HepG2 (cell line): ENCODE results near the gene ARHGAP26. TPM values are rescaled to one million over a fixed set of nuclear protein-coding genes. Genes with fewer than 3 reads are reported as not detected.

Experiments used
- AGO1 ChIP-seq: fragments of 200-400 bp; formaldehyde crosslinking; IDR thresholded peaks from 2 replicates; pipeline ENCODE4 v1.6.1; 2017; ENCODE audit warnings: mild to moderate bottlenecking, low read depth, low read length, moderate library complexity; ENCODE audit not compliant: poor library complexity, severe bottlenecking
- CCAR2 ChIP-seq: fragments of 200-400 bp; formaldehyde crosslinking; optimal IDR thresholded peaks from 2 replicates; pipeline ENCODE3; 2018; ENCODE audit warnings: low read depth, mild to moderate bottlenecking, low read length, moderate library complexity
- CREBL2 ChIP-seq: sonication (generic); formaldehyde crosslinking; IDR thresholded peaks from 2 replicates; pipeline ENCODE4 v1.8.1; 2023; ENCODE audit warnings: missing genetic modification reagents, mild to moderate bottlenecking, borderline replicate concordance
- GATA4 ChIP-seq: sonication (generic); IDR thresholded peaks from 2 replicates; pipeline ENCODE4 v1.6.1; 2016; ENCODE audit warnings: antibody characterized with exemption, low read depth, borderline replicate concordance
- GFI1 ChIP-seq: sonication (generic); formaldehyde crosslinking; IDR thresholded peaks from 2 replicates; pipeline ENCODE4 v1.5.0; 2020; ENCODE audit warnings: missing genetic modification reagents, mild to moderate bottlenecking, borderline replicate concordance
- GRHL1 ChIP-seq: sonication (generic); formaldehyde crosslinking; conservative IDR thresholded peaks from 2 replicates; pipeline ENCODE4 v1.8.0; 2022; ENCODE audit warnings: missing genetic modification reagents
- JARID2 ChIP-seq: sonication (generic); formaldehyde crosslinking; IDR thresholded peaks from 2 replicates; pipeline ENCODE4 v1.8.1; 2023; ENCODE audit warnings: missing genetic modification reagents, inconsistent platforms; ENCODE audit not compliant: insufficient replicate concordance
- KLF12 ChIP-seq: sonication (generic); formaldehyde crosslinking; IDR thresholded peaks from 2 replicates; pipeline ENCODE4 v1.4.0; 2020; ENCODE audit warnings: missing genetic modification reagents, borderline replicate concordance
- MEIS2 ChIP-seq: sonication (generic); formaldehyde crosslinking; IDR thresholded peaks from 2 replicates; pipeline ENCODE4 v1.9.0; 2021; ENCODE audit warnings: mild to moderate bottlenecking, missing genetic modification reagents
- MIER2 ChIP-seq: IDR thresholded peaks from 2 replicates; pipeline ENCODE4 v1.6.1; 2016; ENCODE audit warnings: missing biosample characterization, missing genetic modification reagents
- MIER3 ChIP-seq: IDR thresholded peaks from 2 replicates; pipeline ENCODE4 v1.6.1; 2016; ENCODE audit warnings: missing compliant biosample characterization, borderline replicate concordance
- PPARG ChIP-seq: conservative IDR thresholded peaks from 2 replicates; pipeline ENCODE4 v1.6.1; 2016; ENCODE audit warnings: missing biosample characterization, missing genetic modification reagents
- PRDM10 ChIP-seq: sonication (generic); formaldehyde crosslinking; IDR thresholded peaks from 2 replicates; pipeline ENCODE4 v1.4.0; 2020; ENCODE audit warnings: low read depth, missing genetic modification reagents
- PRPF4 ChIP-seq: fragments of 200-400 bp; formaldehyde crosslinking; IDR thresholded peaks from 2 replicates; pipeline ENCODE4 v1.6.1; 2016; ENCODE audit warnings: low read length, low read depth; ENCODE audit not compliant: poor library complexity, severe bottlenecking
- PTBP1 ChIP-seq: fragments of 200-400 bp; formaldehyde crosslinking; IDR thresholded peaks from 2 replicates; pipeline ENCODE4 v1.6.1; 2018; ENCODE audit warnings: low read length, low read depth; ENCODE audit not compliant: poor library complexity, severe bottlenecking
- REXO4 ChIP-seq: sonication (generic); formaldehyde crosslinking; IDR thresholded peaks from 2 replicates; pipeline ENCODE4 v1.8.0; 2022; ENCODE audit warnings: missing genetic modification reagents, mild to moderate bottlenecking, borderline replicate concordance
- TGIF2 ChIP-seq: IDR thresholded peaks from 2 replicates; pipeline ENCODE4 v1.6.1; 2016; ENCODE audit warnings: control low read depth, missing compliant biosample characterization
- USF2 ChIP-seq, 2 experiments: sonication (generic) in 1 of 2; formaldehyde crosslinking in 1 of 2; IDR thresholded peaks; 2 replicates each; pipeline versions ENCODE4 v1.5.1 to v1.6.1; 2011 to 2020; ENCODE audit warnings: borderline replicate concordance in 1 of 2, low read depth in 1 of 2, low read length in 1 of 2, mild to moderate bottlenecking in 1 of 2, missing genetic modification reagents in 1 of 2, moderate library complexity in 1 of 2
- ZNF615 ChIP-seq: sonication (generic); formaldehyde crosslinking; IDR thresholded peaks from 2 replicates; pipeline ENCODE4 v1.5.0; 2020; ENCODE audit warnings: mild to moderate bottlenecking, missing genetic modification reagents, borderline replicate concordance
- ZNF75D ChIP-seq: sonication (generic); formaldehyde crosslinking; IDR thresholded peaks from 2 replicates; pipeline ENCODE4 v1.8.1; 2023; ENCODE audit warnings: missing genetic modification reagents, mild to moderate bottlenecking, borderline replicate concordance
- ZNF772 ChIP-seq: sonication (generic); formaldehyde crosslinking; IDR thresholded peaks from 2 replicates; pipeline ENCODE4 v1.5.0; 2020; ENCODE audit warnings: mild to moderate bottlenecking, missing genetic modification reagents
- polyA plus RNA-seq, 8 experiments: library from polyadenylated mRNA; depleted of rRNA in 3 of 8; stranded (reverse) in 7 of 8; unstranded in 1 of 8; fragments of >200 nt; fragmentation: Illumina TruSeq in 4 of 8; extraction: Trizol in 4 of 8; gene quantifications; 2 replicates each; pipeline versions ENCODE4 v1.2.1 to v1.2.3, GENCODE V29; 2011 to 2016; ENCODE audit warnings: low read depth in 4 of 8, missing spikeins in 1 of 8, mixed read lengths in 1 of 8; ENCODE audit not compliant: insufficient read depth in 1 of 8
- total RNA-seq, 5 experiments: library from RNA; depleted of rRNA; stranded (reverse); fragments of >200 nt; fragmentation: Illumina TruSeq; extraction: Trizol; gene quantifications; 2 replicates each; pipeline ENCODE4 v1.2.3, GENCODE V29; 2016; ENCODE audit warnings: low read depth in 1 of 5

Gene ARHGAP26
- total and polyA plus RNA-seq, 2 of the 13 experiments (the other 11 are each of a cell fraction or from before 2014, with no cell fraction given): 9.6 to 18.2 TPM

GRCh38 chr5:142821733-142822487 is 51.7 kb downstream of the ARHGAP26 start (continued):
- TF ChIP-seq USF2 (IDR thresholded peaks at IDR 0.05; ENCODE audit: low read depth, low read length): no peak
- TF ChIP-seq USF2 (CRISPR knock-in tag; IDR thresholded peaks at IDR 0.05; ENCODE audit: borderline replicate concordance): no peak
- TF ChIP-seq MIER3 (CRISPR knock-in tag): no peak
- TF ChIP-seq PRPF4: no peak
- TF ChIP-seq GFI1 (CRISPR knock-in tag): no peak
- no peak for TF ChIP-seq MEIS2
- TF ChIP-seq PRDM10 (CRISPR knock-in tag): no peak
- TF ChIP-seq ZNF75D (CRISPR knock-in tag): no peak
- no peak for TF ChIP-seq CCAR2
- TF ChIP-seq TGIF2 (CRISPR knock-in tag): peak; percentile 32; the same call in 1 of the 2 replicates
- no peak for TF ChIP-seq KLF12 (CRISPR knock-in tag)
- TF ChIP-seq PPARG (CRISPR knock-in tag): peak; percentile 72; the same call in 1 of the 2 replicates
- TF ChIP-seq GATA4: no peak
- no peak for TF ChIP-seq PTBP1
- no peak for TF ChIP-seq JARID2 (CRISPR knock-in tag)
- TF ChIP-seq ZNF772: no peak
- no peak for TF ChIP-seq ZNF615
- no peak for TF ChIP-seq MIER2
- TF ChIP-seq CREBL2 (CRISPR knock-in tag): no peak
- no peak for TF ChIP-seq AGO1
- no peak for TF ChIP-seq GRHL1 (CRISPR knock-in tag)
- no peak for TF ChIP-seq REXO4 (CRISPR knock-in tag)
